HG03457 (cell line): Measurements from ENCODE around the gene TRIM31.
"Not testable (repeated sequence)": the region's sequence is repeated elsewhere in the genome, so short reads cannot be mapped to it uniquely, and the experiment has no call there.

Experiments
- ATAC-seq: cut with Tn5 transposase; IDR thresholded peaks from one replicate; pipeline ENCODE4 v1.9.1; 2021; ENCODE audit warnings: moderate number of reproducible peaks; ENCODE audit not compliant: unreplicated experiment

The TRIM31 gene

DNA sequence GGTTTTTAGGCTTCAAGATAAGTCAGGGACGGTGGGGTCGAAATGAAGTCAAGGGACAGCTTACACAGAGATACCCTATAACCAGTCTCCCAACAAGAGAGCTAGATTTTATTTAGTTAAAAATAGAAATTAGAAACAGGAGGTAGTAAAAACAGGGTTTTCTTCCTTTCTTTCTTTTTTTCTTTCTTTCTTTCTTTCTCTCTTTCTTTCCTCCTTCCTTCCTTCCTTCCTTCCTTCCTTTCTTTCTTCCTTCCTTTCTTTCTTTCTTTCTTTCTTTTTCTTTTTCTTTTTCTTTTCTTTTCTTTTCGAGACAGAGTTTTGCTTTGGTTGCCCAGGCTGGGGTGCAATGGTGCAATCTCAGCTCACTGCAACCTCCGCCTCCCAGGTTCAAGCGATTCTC is 5.8 kb upstream of the TRIM31 start:
- not testable (repeated sequence) for ATAC-seq

GRCh38 chr6:30116724-30117123 is 3.8 kb upstream of the TRIM31 start:
- no peak for ATAC-seq

DNA sequence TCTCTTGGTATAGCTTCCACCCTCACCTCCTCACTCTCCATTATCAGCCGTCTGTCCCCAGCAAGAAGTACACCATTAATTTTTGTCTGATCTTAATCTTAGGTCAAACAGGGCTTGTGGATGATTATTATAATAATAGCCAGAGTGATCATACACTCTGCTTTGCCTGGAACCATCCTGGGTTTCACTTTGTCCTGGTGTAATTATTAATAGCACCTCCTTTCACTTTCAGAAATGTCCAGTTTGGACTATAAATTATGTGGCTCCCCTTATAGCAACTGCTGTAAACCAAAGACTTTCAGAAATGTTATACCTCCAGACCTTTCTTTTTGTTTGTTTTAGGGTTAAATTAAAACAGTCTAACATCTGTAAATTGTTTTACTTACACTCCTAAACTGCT is 951 bp upstream of the TRIM31 start:
- no peak for ATAC-seq

GRCh38 chr6:30112402-30112994 is 392 bp downstream of the TRIM31 start:
- no peak for ATAC-seq

DNA sequence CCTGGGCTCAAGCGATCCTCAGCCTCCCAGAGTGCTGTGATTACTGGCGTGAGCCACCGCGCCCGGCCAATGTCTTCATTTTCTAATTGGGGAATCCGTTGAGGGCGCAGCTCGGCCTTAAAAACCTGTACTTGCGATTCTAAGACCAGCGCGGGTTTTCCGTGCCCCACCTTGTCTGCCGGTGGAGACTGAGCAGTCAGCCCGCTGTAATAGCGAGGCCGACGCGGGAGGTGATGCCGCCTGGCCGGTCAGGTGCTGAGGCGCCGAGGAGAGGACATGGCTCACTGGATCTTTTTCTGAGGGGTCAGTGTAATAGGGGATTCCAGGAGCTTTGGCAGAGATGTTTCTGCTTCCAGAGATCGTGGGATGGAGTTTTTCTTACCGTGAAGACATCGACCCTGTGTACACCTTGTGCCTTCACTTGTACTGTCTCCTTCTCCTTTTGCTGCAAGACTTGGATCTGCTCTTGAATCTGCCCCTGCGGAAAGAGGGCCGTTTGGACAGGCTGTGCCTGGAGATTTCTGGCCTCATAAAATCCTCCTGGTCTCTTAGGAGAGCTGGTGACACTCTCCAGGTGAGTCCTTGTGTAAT is 1.5 kb downstream of the TRIM31 start:
- no peak for ATAC-seq

- no peak for ATAC-seq
These were observed 8.2 kb downstream of the TRIM31 start for GRCh38 chr6:30104661-30105060.

- no peak for ATAC-seq
These were observed 9.1 kb downstream of the TRIM31 start for GRCh38 chr6:30103872-30104179.

GRCh38 chr6:30102970-30103871 is 9.7 kb downstream of the TRIM31 start:
- no peak for ATAC-seq

- no peak for ATAC-seq
These were observed 10.4 kb downstream of the TRIM31 start for GRCh38 chr6:30102414-30102969.

GRCh38 chr6:30101444-30102413 is 11.2 kb downstream of the TRIM31 start:
- ATAC-seq = no peak

DNA sequence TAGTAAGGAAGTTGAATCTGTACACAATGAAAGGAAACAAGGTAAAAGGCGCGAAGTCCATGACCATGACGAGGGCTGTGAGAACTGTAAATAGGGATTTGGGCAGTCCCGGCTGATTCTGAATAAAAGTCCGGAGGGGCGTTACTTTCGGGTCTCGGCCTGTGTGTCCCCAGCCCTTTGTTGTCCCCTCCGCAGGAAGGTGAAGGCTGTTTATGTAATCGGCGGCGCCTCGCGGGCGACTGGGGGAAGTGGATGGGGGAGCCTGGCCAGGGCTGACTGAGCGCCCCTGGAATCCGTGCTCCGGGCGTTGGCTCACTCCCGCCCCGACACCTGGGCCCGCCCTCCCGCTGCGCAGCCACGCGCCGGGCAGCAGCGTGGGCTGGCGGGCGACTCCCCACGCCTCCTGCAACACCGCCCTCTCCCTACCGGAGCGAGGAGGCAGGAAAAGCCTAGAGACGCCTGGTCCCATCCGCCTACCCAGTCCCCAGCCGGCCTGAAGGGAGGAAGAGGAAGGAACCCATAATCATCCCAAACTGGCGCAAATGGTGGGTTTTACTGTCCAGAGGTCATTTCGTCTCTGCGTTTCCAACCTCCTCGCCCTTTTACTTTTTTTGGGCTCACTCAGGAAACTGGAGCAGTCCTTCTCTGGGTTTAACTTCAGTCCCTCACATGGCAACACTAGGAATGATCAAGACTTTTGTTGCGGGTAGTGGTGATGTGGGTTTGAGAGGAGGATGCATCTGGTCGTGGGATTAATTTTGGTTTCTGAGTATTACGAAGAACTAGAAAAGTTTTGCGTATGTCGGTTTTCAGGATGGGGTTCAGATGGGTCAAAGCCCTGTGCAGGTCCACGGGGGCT is 12.1 kb downstream of the TRIM31 start:
- ATAC-seq = no peak

DNA sequence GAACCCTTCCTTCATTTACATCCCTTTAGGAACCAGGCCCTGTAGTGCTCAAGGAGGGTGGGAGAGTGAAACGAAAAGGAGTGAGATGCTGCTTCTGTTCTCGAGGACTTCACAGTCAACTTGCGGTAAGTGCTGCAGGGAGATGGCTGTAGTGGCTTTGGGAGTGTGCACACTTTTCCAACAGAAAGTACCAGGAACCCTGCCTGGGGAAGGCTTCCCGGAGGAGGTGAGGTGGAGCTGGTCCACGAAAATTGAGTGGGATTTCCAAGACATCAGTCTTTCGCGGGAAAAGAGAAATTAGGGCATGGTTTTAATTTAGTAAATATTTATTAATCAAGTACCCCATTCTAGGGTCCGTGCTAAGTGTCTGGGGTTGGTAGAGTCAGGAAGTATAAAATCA is 12.7 kb downstream of the TRIM31 start:
- no peak for ATAC-seq

DNA sequence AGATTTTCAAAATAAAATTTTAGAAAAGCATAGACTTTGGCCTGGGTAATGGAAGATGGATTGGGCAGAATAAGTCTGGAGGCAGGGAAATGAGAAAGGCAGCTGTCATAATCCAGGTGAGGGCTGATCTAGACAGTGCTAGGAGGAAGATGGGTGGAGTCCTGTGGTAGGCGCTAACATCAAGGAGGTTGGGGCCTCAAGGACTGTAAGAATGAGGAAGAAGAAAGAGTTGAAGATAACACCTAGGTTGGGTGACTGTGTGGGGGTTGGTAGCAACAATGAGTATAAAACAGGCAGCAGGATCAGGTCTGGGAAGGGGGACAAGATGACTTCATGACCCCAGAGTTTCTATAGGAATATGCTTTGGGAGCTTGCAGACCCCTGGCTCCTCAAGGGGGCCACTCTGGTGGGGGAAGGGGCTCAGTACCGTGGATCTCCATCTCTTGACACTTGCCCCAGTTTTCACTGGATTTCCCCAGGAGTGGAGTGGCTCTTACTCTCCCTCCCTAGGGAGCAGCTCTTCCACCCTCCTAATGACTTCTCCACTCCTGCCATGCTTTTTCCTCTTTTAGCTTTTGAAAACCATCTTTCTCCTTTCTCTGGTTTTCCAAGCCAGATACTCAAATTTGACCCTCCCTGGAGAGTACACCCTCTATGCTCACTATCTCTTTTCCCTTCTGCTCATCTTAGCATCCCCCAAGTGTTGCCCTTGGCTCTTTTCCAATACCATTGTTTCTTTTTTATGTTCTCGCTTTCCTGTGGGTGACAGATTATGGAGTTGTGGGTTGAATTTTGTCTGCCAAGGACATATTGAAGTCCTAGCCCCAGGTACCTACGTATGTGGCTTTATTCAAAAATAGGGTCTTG is 14.8 kb downstream of the TRIM31 start:
- ATAC-seq = no peak

- no peak for ATAC-seq
These were observed 16.1 kb downstream of the TRIM31 start for GRCh38 chr6:30096829-30097228.

- no peak for ATAC-seq
These were observed 18.8 kb downstream of the TRIM31 start for GRCh38 chr6:30093951-30094661.

- ATAC-seq = no peak
These were observed 19.9 kb downstream of the TRIM31 start for GRCh38 chr6:30092852-30093543.

- no peak for ATAC-seq
These were observed 21.1 kb downstream of the TRIM31 start for GRCh38 chr6:30091577-30092381.
